ENCODE measurements around the gene PMM2. TPM values are rescaled to one million over a fixed set of nuclear protein-coding genes. Genes with fewer than 3 reads are reported as not detected.

The PMM2 gene
- total RNA-seq, 4 donors from 2014 or later = 10.4 to 20.9 (median 16.6) TPM

GRCh38 chr16:8776129-8776584 is 21.5 kb upstream of the PMM2 start:
- intact Hi-C loops (cut with DNase I; ENCODE audit: low total_unique reads) = no loop called here
- in situ Hi-C loops (cut with MboI; ENCODE audit: low sequenced_read_pairs in 4 of 4) = no loop called here
- ATAC-seq = no peak

GRCh38 chr16:8777217-8777616 is 20.4 kb upstream of the PMM2 start:
- Histone ChIP-seq H3K4me3 (no peak overlapping the region), H3K9me3 (no peaks in the 10 kb centered on the region), H3K4me1 (no peaks in the 10 kb centered on the region), H3K27me3 (no peaks in the 10 kb centered on the region), H3K36me3 (no peaks in the 10 kb centered on the region), H3K27ac (no peak overlapping the region)
- TF ChIP-seq POLR2A (IDR thresholded peaks at IDR 0.05) (no peak), CTCF (IDR thresholded peaks at IDR 0.05 in 4 of 5, conservative IDR thresholded peaks at IDR 0.05 in 1 of 5) (no peak)
- in situ Hi-C loops (cut with MboI; ENCODE audit: low sequenced_read_pairs in 4 of 4) (no loop called here), intact Hi-C loops (cut with DNase I; ENCODE audit: low total_unique reads) (no loop called here)
- ATAC-seq (no peak), DNase-seq (no peak)

More at GRCh38 chr16:8776129-8776584, 21.5 kb upstream of the PMM2 start:
- Histone ChIP-seq H3K36me3 (no peaks in the 10 kb centered on the region), H3K4me1 (no peaks in the 10 kb centered on the region), H3K4me3 (no peak overlapping the region), H3K27me3 (no peaks in the 10 kb centered on the region), H3K27ac (no peak overlapping the region), H3K9me3 (no peaks in the 10 kb centered on the region)
- DNase-seq = no peak
- TF ChIP-seq POLR2A (IDR thresholded peaks at IDR 0.05) (no peak), CTCF (IDR thresholded peaks at IDR 0.05 in 4 of 5, conservative IDR thresholded peaks at IDR 0.05 in 1 of 5) (no peak)

- in situ Hi-C loops (cut with MboI; ENCODE audit: low sequenced_read_pairs in 4 of 4) (no loop called here), intact Hi-C loops (cut with DNase I; ENCODE audit: low total_unique reads) (no loop called here)
- Histone ChIP-seq H3K27me3 (no peaks in the 10 kb centered on the region), H3K36me3 (no peaks in the 10 kb centered on the region), H3K9me3 (no peaks in the 10 kb centered on the region), H3K27ac (no peak overlapping the region), H3K4me1 (no peaks in the 10 kb centered on the region), H3K4me3 (no peak overlapping the region)
- TF ChIP-seq CTCF (IDR thresholded peaks at IDR 0.05 in 4 of 5, conservative IDR thresholded peaks at IDR 0.05 in 1 of 5) (no peak), POLR2A (IDR thresholded peaks at IDR 0.05) (no peak)
- DNase-seq (no peak), ATAC-seq (no peak)
Measured at GRCh38 chr16:8781797-8782196, 15.8 kb upstream of the PMM2 start.

GRCh38 chr16:8782673-8783072 is 15.0 kb upstream of the PMM2 start:
- in situ Hi-C loops (cut with MboI; ENCODE audit: low sequenced_read_pairs in 4 of 4) (no loop called here), intact Hi-C loops (cut with DNase I; ENCODE audit: low total_unique reads) (no loop called here)

More at GRCh38 chr16:8782673-8783072, 15.0 kb upstream of the PMM2 start:
- Histone ChIP-seq H3K36me3 (no peaks in the 10 kb centered on the region), H3K27me3 (no peaks in the 10 kb centered on the region), H3K4me3 (no peak overlapping the region), H3K9me3 (no peaks in the 10 kb centered on the region), H3K27ac (no peak overlapping the region), H3K4me1 (no peaks in the 10 kb centered on the region)
- no peak for ATAC-seq
- DNase-seq = no peak
- TF ChIP-seq CTCF (IDR thresholded peaks at IDR 0.05 in 4 of 5, conservative IDR thresholded peaks at IDR 0.05 in 1 of 5) (no peak), POLR2A (IDR thresholded peaks at IDR 0.05) (no peak)

Measured in gastrocnemius medialis (tissue), 4 donors.